Suprapubic skin (tissue), 3 donors: Measurements from ENCODE around the gene ATRIP.

Source experiments
- EP300 ChIP-seq: sonication (generic); formaldehyde crosslinking; IDR thresholded peaks from one replicate; pipeline ENCODE4 v1.6.1; 2017; ENCODE audit warnings: antibody characterized with exemption
- POLR2A ChIP-seq, 2 donors: fragments of 450-650 bp; IDR thresholded peaks; one replicate each; pipeline ENCODE4 v1.6.1; 2017; ENCODE audit warnings: antibody characterized with exemption in 2 of 2, mild to moderate bottlenecking in 2 of 2, moderate library complexity in 2 of 2
- TF ChIP-seq, protein P1 (sequence below), 2 donors: fragments of 200-600 bp in 1 of 2; fragments of 450-650 bp in 1 of 2; sonication (generic) in 1 of 2; IDR thresholded peaks; one replicate each; pipeline ENCODE4 v1.5.1; 2016 to 2019; ENCODE audit warnings: antibody characterized with exemption in 2 of 2, mild to moderate bottlenecking in 1 of 2, moderate library complexity in 1 of 2

GRCh38 chr3:48459773-48460516 lies 13.4 kb downstream of the ATRIP start:
- TF ChIP-seq, protein P1, sequence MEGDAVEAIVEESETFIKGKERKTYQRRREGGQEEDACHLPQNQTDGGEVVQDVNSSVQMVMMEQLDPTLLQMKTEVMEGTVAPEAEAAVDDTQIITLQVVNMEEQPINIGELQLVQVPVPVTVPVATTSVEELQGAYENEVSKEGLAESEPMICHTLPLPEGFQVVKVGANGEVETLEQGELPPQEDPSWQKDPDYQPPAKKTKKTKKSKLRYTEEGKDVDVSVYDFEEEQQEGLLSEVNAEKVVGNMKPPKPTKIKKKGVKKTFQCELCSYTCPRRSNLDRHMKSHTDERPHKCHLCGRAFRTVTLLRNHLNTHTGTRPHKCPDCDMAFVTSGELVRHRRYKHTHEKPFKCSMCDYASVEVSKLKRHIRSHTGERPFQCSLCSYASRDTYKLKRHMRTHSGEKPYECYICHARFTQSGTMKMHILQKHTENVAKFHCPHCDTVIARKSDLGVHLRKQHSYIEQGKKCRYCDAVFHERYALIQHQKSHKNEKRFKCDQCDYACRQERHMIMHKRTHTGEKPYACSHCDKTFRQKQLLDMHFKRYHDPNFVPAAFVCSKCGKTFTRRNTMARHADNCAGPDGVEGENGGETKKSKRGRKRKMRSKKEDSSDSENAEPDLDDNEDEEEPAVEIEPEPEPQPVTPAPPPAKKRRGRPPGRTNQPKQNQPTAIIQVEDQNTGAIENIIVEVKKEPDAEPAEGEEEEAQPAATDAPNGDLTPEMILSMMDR (IDR thresholded peaks at IDR 0.05): no peak
- TF ChIP-seq EP300 (no peak), POLR2A (IDR thresholded peaks at IDR 0.05) (no peak)
